HCT116 (cell line): ENCODE data around the gene KRT37. TPM values are rescaled to one million over a fixed set of nuclear protein-coding genes. Genes with fewer than 3 reads are reported as not detected.

Experiments
- ATAC-seq: fragments of 200-7000 bp; cut with Tn5 transposase; 2 replicates; pipeline ENCODE4 v1.9.1; 2020; ENCODE audit warnings: mild to moderate bottlenecking, moderate library complexity
- BruUV-seq: library from RNA; stranded (reverse); fragments of 400-500 nt; replicated peaks from 2 replicates; lab custom pipeline; 2021; lab: Mats Ljungman, UMichigan
- CTCF ChIA-PET: fragments of 300-600 bp; sonication (Branson Sonifier 250); formaldehyde crosslinking; loops from one replicate; lab custom pipeline; 2021; ENCODE audit warnings: antibody characterized with exemption; lab: Charles Lee
- POLR2A ChIA-PET: fragments of 300-600, 350-600 bp; sonication (Branson Sonifier 250); formaldehyde crosslinking; loops from one replicate; lab custom pipeline; 2021; ENCODE audit warnings: antibody characterized with exemption; lab: Charles Lee
- RAD21 ChIA-PET, 2 experiments: fragments of 300-600 bp; sonication (Branson Sonifier 250); formaldehyde crosslinking; loops; one replicate each; lab custom pipeline; 2023; ENCODE audit warnings: low total read pairs in 2 of 2; ENCODE audit not compliant: uncharacterized antibody in 2 of 2, unreplicated experiment in 2 of 2, low non-redundant PET in 1 of 2; lab: Charles Lee
- DNase-seq: peaks from one replicate; pipeline ENCODE4 v3.0.0-alpha.2; 2010; ENCODE audit warnings: low read depth, low spot score
- H2AFZ ChIP-seq: fragments of 200-600 bp; shearing (Covaris generic), sonication (generic); 2 replicates; pipeline ENCODE4 v1.6.1; 2017; ENCODE audit warnings: low read depth, mixed run types, mixed read lengths, antibody characterized with exemption, low read length; ENCODE audit not compliant: poor library complexity, severe bottlenecking
- H3K27ac ChIP-seq: 2 replicates; pipeline ENCODE4 v1.5.1; 2012; ENCODE audit warnings: low read depth, low read length
- H3K27me3 ChIP-seq: fragments of 200-600 bp; sonication (generic); 2 replicates; pipeline ENCODE4 v1.6.1; 2016; ENCODE audit warnings: mixed run types, low read length, mixed read lengths; ENCODE audit not compliant: insufficient read depth
- H3K36me3 ChIP-seq, 2 experiments: fragments of 200-500 bp in 1 of 2; fragments of 200-600 bp in 1 of 2; sonication (Bioruptor generic) in 1 of 2; sonication (generic) in 1 of 2; 2 replicates each; pipeline versions ENCODE4 v1.5.1 to v1.6.1; 2014 to 2016; ENCODE audit warnings: low read length in 2 of 2, inconsistent platforms in 1 of 2, mixed read lengths in 1 of 2, mixed run types in 1 of 2; ENCODE audit not compliant: insufficient read depth in 2 of 2, control insufficient read depth in 1 of 2
- H3K4me1 ChIP-seq, 2 experiments: fragments of 200-600 bp in 1 of 2; sonication (generic) in 1 of 2; 2 replicates each; pipeline versions ENCODE4 v1.5.1 to v1.6.1; 2012 to 2017; ENCODE audit warnings: low read length in 2 of 2, inconsistent platforms in 1 of 2, mild to moderate bottlenecking in 1 of 2, mixed read lengths in 1 of 2, mixed run types in 1 of 2, moderate library complexity in 1 of 2; ENCODE audit not compliant: insufficient read depth in 2 of 2, control insufficient read depth in 1 of 2
- H3K4me2 ChIP-seq: fragments of 200-600 bp; sonication (generic); 2 replicates; pipeline ENCODE4 v1.6.1; 2017; ENCODE audit warnings: mixed run types, low read length, mixed read lengths
- H3K4me3 ChIP-seq, 2 experiments: fragments of 200-600 bp in 1 of 2; sonication (generic) in 1 of 2; replicated peaks in 1 of 2; 2 replicates each; pipeline ENCODE4 v1.5.1; 2011 to 2016; ENCODE audit warnings: low read length in 2 of 2, control low read depth in 1 of 2, low read depth in 1 of 2, mild to moderate bottlenecking in 1 of 2, mixed read lengths in 1 of 2, mixed run types in 1 of 2
- H3K79me2 ChIP-seq: fragments of 200-600 bp; sonication (generic); 2 replicates; pipeline ENCODE4 v1.6.1; 2017; ENCODE audit warnings: mild to moderate bottlenecking, mixed run types, low read length, moderate library complexity, mixed read lengths; ENCODE audit not compliant: insufficient read depth
- H3K9ac ChIP-seq: fragments of 200-600 bp; sonication (generic); 2 replicates; pipeline ENCODE4 v1.6.1; 2016; ENCODE audit warnings: low read length, mixed read lengths
- H3K9me2 ChIP-seq: fragments of 200-600 bp; sonication (generic), shearing (Covaris generic); 2 replicates; pipeline ENCODE4 v1.6.1; 2017; ENCODE audit warnings: mixed run types, mild to moderate bottlenecking, moderate library complexity; ENCODE audit not compliant: insufficient read depth
- H3K9me3 ChIP-seq, 2 experiments: fragments of 200-500 bp in 1 of 2; fragments of 200-600 bp in 1 of 2; sonication (Bioruptor generic) in 1 of 2; sonication (generic) in 1 of 2; 2 replicates each; pipeline ENCODE4 v1.6.1; 2014 to 2017; ENCODE audit warnings: low read length in 2 of 2, mixed read lengths in 2 of 2, inconsistent platforms in 1 of 2, low read depth in 1 of 2, mild to moderate bottlenecking in 1 of 2, mixed run types in 1 of 2, moderate library complexity in 1 of 2; ENCODE audit not compliant: control insufficient read depth in 1 of 2, insufficient read depth in 1 of 2
- H4K20me1 ChIP-seq: fragments of 200-600 bp; sonication (generic), shearing (Covaris generic); 2 replicates; pipeline ENCODE4 v1.6.1; 2017; ENCODE audit warnings: mixed run types, mild to moderate bottlenecking, moderate library complexity; ENCODE audit not compliant: insufficient read depth
- CTCF ChIP-seq, 3 experiments: fragments of 200-600 bp in 1 of 3; sonication (generic) in 1 of 3; IDR thresholded peaks in 2 of 3; conservative IDR thresholded peaks in 1 of 3; 2 replicates each; pipeline ENCODE4 v1.5.1; 2012 to 2017; ENCODE audit warnings: low read depth in 2 of 3, low read length in 2 of 3, antibody characterized with exemption in 1 of 3, borderline replicate concordance in 1 of 3, control low read depth in 1 of 3, mild to moderate bottlenecking in 1 of 3, mixed read lengths in 1 of 3, mixed run types in 1 of 3, moderate library complexity in 1 of 3; ENCODE audit not compliant: insufficient read depth in 1 of 3
- EGR1 ChIP-seq: IDR thresholded peaks from 2 replicates; pipeline ENCODE4 v1.6.1; 2012; ENCODE audit warnings: low read depth
- EZH2 ChIP-seq: fragments of 200-600 bp; sonication (generic); IDR thresholded peaks from 2 replicates; pipeline ENCODE4 v1.6.1; 2017; ENCODE audit warnings: antibody characterized with exemption, mixed run types
- EZH2phosphoT487 ChIP-seq: fragments of 200-600 bp; IDR thresholded peaks from 2 replicates; pipeline ENCODE4 v1.6.1; 2018; ENCODE audit warnings: antibody characterized with exemption, borderline replicate concordance
- FOSL1 ChIP-seq: IDR thresholded peaks from 2 replicates; pipeline ENCODE4 v1.6.1; 2012; ENCODE audit warnings: low read depth
- JUND ChIP-seq: IDR thresholded peaks from 2 replicates; pipeline ENCODE4 v1.6.1; 2012
- RAD21 ChIP-seq: IDR thresholded peaks from 2 replicates; pipeline ENCODE4 v1.6.1; 2012; ENCODE audit warnings: low read depth, mild to moderate bottlenecking
- SIN3A ChIP-seq: IDR thresholded peaks from 2 replicates; pipeline ENCODE4 v1.6.1; 2012; ENCODE audit warnings: low read depth
- YY1 ChIP-seq: IDR thresholded peaks from 2 replicates; pipeline ENCODE4 v1.6.1; 2011; ENCODE audit warnings: low read length, low read depth, moderate library complexity, mild to moderate bottlenecking; ENCODE audit not compliant: insufficient replicate concordance; ENCODE audit errors: extremely low read depth
- ZBTB33 ChIP-seq: IDR thresholded peaks from 2 replicates; pipeline ENCODE4 v1.6.1; 2011; ENCODE audit warnings: mild to moderate bottlenecking, low read length, moderate library complexity; ENCODE audit not compliant: insufficient replicate concordance; ENCODE audit errors: extremely low read depth
- intact Hi-C: fragments of 100-400 bp; cut with micrococcal nuclease; formaldehyde crosslinking; loops from 2 replicates; pipeline ENCODE4 v1.10.0; 2022
- total RNA-seq: library from RNA; stranded (reverse); gene quantifications from one replicate; pipeline ENCODE4 v1.2.1, GENCODE V29; 2021; ENCODE audit not compliant: unreplicated experiment

The KRT37 gene
- total RNA-seq, 1 experiment from 2014 or later: not detected

GRCh38 chr17:41415411-41415810 is 9.0 kb downstream of the KRT37 start:
- ATAC-seq: no peak
- no peak overlapping the region for H3K4me3 ChIP-seq
- no peak overlapping the region for H3K27ac ChIP-seq
- intact Hi-C loops: loop anchor here (10.0 kb wide), 1 partner anchor 79 kb away; no protein-coding TSS in a partner anchor
- H3K4me1 ChIP-seq: peaks cover 15 to 35% of the 10 kb centered on the region in 2 experiments
- H3K9me2 ChIP-seq: no peaks in the 10 kb centered on the region
- no peak overlapping the region for H3K9ac ChIP-seq
- H3K9me3 ChIP-seq: no peaks in the 10 kb centered on the region
- ChIA-PET CTCF (no interaction called here), RAD21 (no interaction called here), POLR2A (no interaction called here)
- no peaks in the 10 kb centered on the region for H3K79me2 ChIP-seq
- BruUV-seq: no TSS peak
- DNase-seq: no peak
- no peaks in the 10 kb centered on the region for H4K20me1 ChIP-seq
- no peaks in the 10 kb centered on the region for H3K36me3 ChIP-seq
- TF ChIP-seq SIN3A: no peak
- no peak for TF ChIP-seq RAD21
- TF ChIP-seq YY1: no peak
- no peak for TF ChIP-seq CTCF (IDR thresholded peaks at IDR 0.05 in 2 of 3, conservative IDR thresholded peaks at IDR 0.05 in 1 of 3; ENCODE audit: borderline replicate concordance in 1 of 3, insufficient read depth in 1 of 3, low read depth in 2 of 3, low read length in 2 of 3)
- TF ChIP-seq EZH2: no peak
- no peak for TF ChIP-seq EGR1
- TF ChIP-seq JUND: no peak
- no peak for TF ChIP-seq FOSL1
- no peak for TF ChIP-seq EZH2phosphoT487
- TF ChIP-seq ZBTB33: no peak
- no peaks in the 10 kb centered on the region for H3K27me3 ChIP-seq
- H2AFZ ChIP-seq: no peak overlapping the region
- peak overlapping the region; percentile 2; the same call in 1 of the 2 replicates for H3K4me2 ChIP-seq
